Nephron progenitor cell (in vitro differentiated cells): Measurements from ENCODE around the gene EXOC6B.

Source experiments
- DNase-seq: peaks from one replicate; pipeline ENCODE4 v3.0.0; 2021
- H3K27ac Mint-ChIP-seq: 2 replicates; pipeline ENCODE4 v1.8.0; 2021; ENCODE audit warnings: mild to moderate bottlenecking, moderate library complexity, mixed read lengths
- H3K27me3 Mint-ChIP-seq: 2 replicates; pipeline ENCODE4 v1.8.0; 2021; ENCODE audit warnings: mild to moderate bottlenecking, low read depth, mixed read lengths; ENCODE audit not compliant: poor library complexity
- H3K36me3 Mint-ChIP-seq: 2 replicates; pipeline ENCODE4 v1.8.0; 2021; ENCODE audit warnings: low read depth, mixed read lengths
- H3K4me1 Mint-ChIP-seq: 2 replicates; pipeline ENCODE4 v1.8.0; 2021; ENCODE audit warnings: mixed read lengths
- H3K4me3 Mint-ChIP-seq: 2 replicates; pipeline ENCODE4 v1.8.0; 2021; ENCODE audit warnings: mild to moderate bottlenecking, moderate library complexity, mixed read lengths
- H3K9me3 Mint-ChIP-seq: 2 replicates; pipeline ENCODE4 v1.8.0; 2021; ENCODE audit warnings: mild to moderate bottlenecking, moderate library complexity, mixed read lengths
- CTCF ChIP-seq: fragments of 200-600 bp; sonication (generic); IDR thresholded peaks from 2 replicates; pipeline ENCODE4 v1.5.0; 2021; ENCODE audit warnings: antibody characterized with exemption

Gene EXOC6B

GRCh38 chr2:72738096-72738495, 87.7 kb downstream of the EXOC6B start:
- Mint-ChIP-seq H3K9me3 (no peaks in the 10 kb centered on the region), H3K27me3 (no peaks in the 10 kb centered on the region), H3K36me3 (no peaks in the 10 kb centered on the region), H3K4me3 (no peak overlapping the region), H3K4me1 (no peaks in the 10 kb centered on the region), H3K27ac (no peak overlapping the region)
- no peak for TF ChIP-seq CTCF
- DNase-seq = no peak

- Mint-ChIP-seq H3K9me3 (no peaks in the 10 kb centered on the region), H3K4me3 (no peak overlapping the region), H3K27me3 (no peaks in the 10 kb centered on the region), H3K36me3 (no peaks in the 10 kb centered on the region), H3K4me1 (no peaks in the 10 kb centered on the region), H3K27ac (no peak overlapping the region)
- DNase-seq = no peak
- no peak for TF ChIP-seq CTCF
Measured at GRCh38 chr2:72734432-72734831, 91.4 kb downstream of the EXOC6B start.

- H3K27ac Mint-ChIP-seq = no peak overlapping the region
- H3K4me1 Mint-ChIP-seq = no peaks in the 10 kb centered on the region
- H3K36me3 Mint-ChIP-seq = no peaks in the 10 kb centered on the region
- no peaks in the 10 kb centered on the region for H3K9me3 Mint-ChIP-seq
- TF ChIP-seq CTCF = no peak
- H3K27me3 Mint-ChIP-seq = no peaks in the 10 kb centered on the region
- DNase-seq = no peak
- H3K4me3 Mint-ChIP-seq = no peak overlapping the region
Measured at GRCh38 chr2:72731116-72731515, 94.7 kb downstream of the EXOC6B start.

GRCh38 chr2:72727356-72727755, 98.5 kb downstream of the EXOC6B start:
- no peak overlapping the region for H3K4me3 Mint-ChIP-seq
- no peaks in the 10 kb centered on the region for H3K9me3 Mint-ChIP-seq
- no peaks in the 10 kb centered on the region for H3K36me3 Mint-ChIP-seq
- H3K27me3 Mint-ChIP-seq = no peaks in the 10 kb centered on the region
- no peak overlapping the region for H3K27ac Mint-ChIP-seq
- no peak for TF ChIP-seq CTCF
- DNase-seq = no peak
- peaks cover 21% of the 10 kb centered on the region for H3K4me1 Mint-ChIP-seq

GRCh38 chr2:72723769-72724370, 102.0 kb downstream of the EXOC6B start:
- DNase-seq = no peak
- TF ChIP-seq CTCF = no peak
- peaks cover 36% of the 10 kb centered on the region for H3K4me1 Mint-ChIP-seq
- peak overlapping the region; percentile 52 for H3K27ac Mint-ChIP-seq
- no peak overlapping the region for H3K4me3 Mint-ChIP-seq
- H3K36me3 Mint-ChIP-seq = peaks cover 7% of the 10 kb centered on the region
- no peaks in the 10 kb centered on the region for H3K9me3 Mint-ChIP-seq
- H3K27me3 Mint-ChIP-seq = no peaks in the 10 kb centered on the region

GRCh38 chr2:72722492-72723070, 103.3 kb downstream of the EXOC6B start:
- H3K4me3 Mint-ChIP-seq = no peak overlapping the region
- no peak for TF ChIP-seq CTCF
- no peaks in the 10 kb centered on the region for H3K9me3 Mint-ChIP-seq
- H3K27me3 Mint-ChIP-seq = no peaks in the 10 kb centered on the region
- no peak overlapping the region for H3K27ac Mint-ChIP-seq
- H3K36me3 Mint-ChIP-seq = peaks cover 11% of the 10 kb centered on the region
- DNase-seq = no peak
- H3K4me1 Mint-ChIP-seq = peaks cover 40% of the 10 kb centered on the region
